ENCODE measurements around the gene GLT1D1. TPM values are rescaled to one million over a fixed set of nuclear protein-coding genes. Genes with fewer than 3 reads are reported as not detected.

GLT1D1 gene
- total and polyA plus RNA-seq, 2 donors (not counting 1 experiment from before 2014, with no cell fraction given), result under 0.01 TPM; not detected in 1

- Histone ChIP-seq H3K79me2 (ENCODE audit: control insufficient read depth, insufficient read depth, low read length) (no peaks in the 10 kb centered on the region), H3K27ac (ENCODE audit: insufficient read depth, low read length) (no peak overlapping the region), H3K4me3 (replicated peaks in 1 of 4; ENCODE audit: control extremely low read depth in 1 of 4, insufficient read depth in 1 of 4, low read depth in 3 of 4, low read length in 4 of 4) (no peak overlapping the region), H4K20me1 (ENCODE audit: control insufficient read depth, extremely low read depth, insufficient read depth, low read length) (no peaks in the 10 kb centered on the region), H3K4me1 (ENCODE audit: control insufficient read depth, extremely low read depth, insufficient read depth, low read length) (no peaks in the 10 kb centered on the region), H3K36me3 (ENCODE audit: control insufficient read depth, insufficient read depth, low read length) (no peaks in the 10 kb centered on the region), H3K9ac (ENCODE audit: insufficient read depth, low read length) (no peak overlapping the region), H3K9me3 (ENCODE audit: control insufficient read depth, insufficient read depth, low read depth, low read length) (no peaks in the 10 kb centered on the region), H3K27me3 (ENCODE audit: control insufficient read depth, insufficient read depth, low read length) (no peaks in the 10 kb centered on the region), H3K4me2 (ENCODE audit: extremely low read depth, insufficient read depth, low read length) (no peak overlapping the region), H2AFZ (ENCODE audit: low read length) (no peak overlapping the region)
- DNase-seq (ENCODE audit: low read depth in 2 of 2), result no peak
- TF ChIP-seq EZH2 (IDR thresholded peaks at IDR 0.05; ENCODE audit: low read length, missing control alignments), result no peak
- no peak for TF ChIP-seq CTCF (conservative IDR thresholded peaks at IDR 0.05 in 1 of 2, IDR thresholded peaks at IDR 0.05 in 1 of 2; ENCODE audit: low read depth in 1 of 2, low read length in 2 of 2)
Observed at GRCh38 chr12:128974881-128975280, 121.6 kb downstream of the GLT1D1 start.

- no peaks in the 10 kb centered on the region for H3K4me1 ChIP-seq (ENCODE audit: control insufficient read depth, extremely low read depth, insufficient read depth, low read length)
- H3K4me3 ChIP-seq (replicated peaks in 1 of 4; ENCODE audit: control extremely low read depth in 1 of 4, insufficient read depth in 1 of 4, low read depth in 3 of 4, low read length in 4 of 4), result no peak overlapping the region
- no peak for DNase-seq (ENCODE audit: low read depth in 2 of 2)
- H2AFZ ChIP-seq (ENCODE audit: low read length), result no peak overlapping the region
- no peaks in the 10 kb centered on the region for H4K20me1 ChIP-seq (ENCODE audit: control insufficient read depth, extremely low read depth, insufficient read depth, low read length)
- H3K9ac ChIP-seq (ENCODE audit: insufficient read depth, low read length), result no peak overlapping the region
- H3K27ac ChIP-seq (ENCODE audit: insufficient read depth, low read length), result no peak overlapping the region
- H3K4me2 ChIP-seq (ENCODE audit: extremely low read depth, insufficient read depth, low read length), result no peak overlapping the region
- H3K36me3 ChIP-seq (ENCODE audit: control insufficient read depth, insufficient read depth, low read length), result no peaks in the 10 kb centered on the region
- no peaks in the 10 kb centered on the region for H3K27me3 ChIP-seq (ENCODE audit: control insufficient read depth, insufficient read depth, low read length)
- no peaks in the 10 kb centered on the region for H3K79me2 ChIP-seq (ENCODE audit: control insufficient read depth, insufficient read depth, low read length)
- no peak for TF ChIP-seq CTCF (conservative IDR thresholded peaks at IDR 0.05 in 1 of 2, IDR thresholded peaks at IDR 0.05 in 1 of 2; ENCODE audit: low read depth in 1 of 2, low read length in 2 of 2)
- no peak for TF ChIP-seq EZH2 (IDR thresholded peaks at IDR 0.05; ENCODE audit: low read length, missing control alignments)
- H3K9me3 ChIP-seq (ENCODE audit: control insufficient read depth, insufficient read depth, low read depth, low read length), result no peaks in the 10 kb centered on the region
Observed at GRCh38 chr12:128976120-128976738, 123.0 kb downstream of the GLT1D1 start.

- Histone ChIP-seq H3K36me3 (ENCODE audit: control insufficient read depth, insufficient read depth, low read length) (no peaks in the 10 kb centered on the region), H2AFZ (ENCODE audit: low read length) (no peak overlapping the region), H3K4me1 (ENCODE audit: control insufficient read depth, extremely low read depth, insufficient read depth, low read length) (no peaks in the 10 kb centered on the region), H4K20me1 (ENCODE audit: control insufficient read depth, extremely low read depth, insufficient read depth, low read length) (no peaks in the 10 kb centered on the region), H3K27me3 (ENCODE audit: control insufficient read depth, insufficient read depth, low read length) (no peaks in the 10 kb centered on the region), H3K9ac (ENCODE audit: insufficient read depth, low read length) (no peak overlapping the region), H3K4me3 (replicated peaks in 1 of 4; ENCODE audit: control extremely low read depth in 1 of 4, insufficient read depth in 1 of 4, low read depth in 3 of 4, low read length in 4 of 4) (no peak overlapping the region), H3K4me2 (ENCODE audit: extremely low read depth, insufficient read depth, low read length) (no peak overlapping the region), H3K27ac (ENCODE audit: insufficient read depth, low read length) (no peak overlapping the region), H3K9me3 (ENCODE audit: control insufficient read depth, insufficient read depth, low read depth, low read length) (no peaks in the 10 kb centered on the region), H3K79me2 (ENCODE audit: control insufficient read depth, insufficient read depth, low read length) (no peaks in the 10 kb centered on the region)
- no peak for TF ChIP-seq CTCF (conservative IDR thresholded peaks at IDR 0.05 in 1 of 2, IDR thresholded peaks at IDR 0.05 in 1 of 2; ENCODE audit: low read depth in 1 of 2, low read length in 2 of 2)
- no peak for TF ChIP-seq EZH2 (IDR thresholded peaks at IDR 0.05; ENCODE audit: low read length, missing control alignments)
- DNase-seq (ENCODE audit: low read depth in 2 of 2), result no peak
Observed at GRCh38 chr12:128977441-128977840, 124.2 kb downstream of the GLT1D1 start.

Measured in fibroblast of lung (primary cell).